HUES64 (cell line): ENCODE results near the gene RRM1. TPM values are rescaled to one million over a fixed set of nuclear protein-coding genes. Genes with fewer than 3 reads are reported as not detected.
"Not testable (repeated sequence)": the region's sequence is repeated elsewhere in the genome, so short reads cannot be mapped to it uniquely, and the experiment has no call there.

ENCODE experiments used
- H3K27ac ChIP-seq: 2 replicates; pipeline ENCODE4 v1.7.0; 2013; ENCODE audit warnings: low read depth, low read length, inconsistent platforms
- H3K27me3 ChIP-seq: 2 replicates; pipeline ENCODE4 v1.6.1; 2013; ENCODE audit warnings: mild to moderate bottlenecking, low read length; ENCODE audit not compliant: insufficient read depth
- H3K36me3 ChIP-seq: 2 replicates; pipeline ENCODE4 v1.6.1; 2013; ENCODE audit warnings: mild to moderate bottlenecking, low read length; ENCODE audit not compliant: insufficient read depth
- H3K4me1 ChIP-seq: 2 replicates; pipeline ENCODE4 v1.6.1; 2013; ENCODE audit warnings: mild to moderate bottlenecking, low read length, moderate library complexity; ENCODE audit not compliant: insufficient read depth
- H3K4me3 ChIP-seq: 2 replicates; pipeline ENCODE4 v1.5.1; 2013; ENCODE audit warnings: mild to moderate bottlenecking, low read length, moderate library complexity
- H3K9ac ChIP-seq: 2 replicates; pipeline ENCODE4 v1.6.1; 2013; ENCODE audit warnings: mild to moderate bottlenecking, low read depth, low read length
- H3K9me3 ChIP-seq: 2 replicates; pipeline ENCODE4 v1.6.1; 2013; ENCODE audit warnings: low read depth, low read length; ENCODE audit not compliant: insufficient read depth
- WGBS: fragments of 150-250, 120-280 bp; methylation state at CpG from one replicate; pipeline ENCODE4 v1.1.7; 2013; ENCODE audit warnings: missing lambda C conversion rate; 5-methylcytosine and 5-hydroxymethylcytosine counted together
- polyA plus RNA-seq, 2 experiments: library from polyadenylated mRNA; stranded (reverse); fragments of 50-300 nt; gene quantifications; one replicate each; pipeline ENCODE4 v1.2.3, GENCODE V29; 2013

The RRM1 gene
- 104 TPM for polyA plus RNA-seq (2013, experiment 1 of 2)
- polyA plus RNA-seq (2013, experiment 2 of 2): 113 TPM

DNA sequence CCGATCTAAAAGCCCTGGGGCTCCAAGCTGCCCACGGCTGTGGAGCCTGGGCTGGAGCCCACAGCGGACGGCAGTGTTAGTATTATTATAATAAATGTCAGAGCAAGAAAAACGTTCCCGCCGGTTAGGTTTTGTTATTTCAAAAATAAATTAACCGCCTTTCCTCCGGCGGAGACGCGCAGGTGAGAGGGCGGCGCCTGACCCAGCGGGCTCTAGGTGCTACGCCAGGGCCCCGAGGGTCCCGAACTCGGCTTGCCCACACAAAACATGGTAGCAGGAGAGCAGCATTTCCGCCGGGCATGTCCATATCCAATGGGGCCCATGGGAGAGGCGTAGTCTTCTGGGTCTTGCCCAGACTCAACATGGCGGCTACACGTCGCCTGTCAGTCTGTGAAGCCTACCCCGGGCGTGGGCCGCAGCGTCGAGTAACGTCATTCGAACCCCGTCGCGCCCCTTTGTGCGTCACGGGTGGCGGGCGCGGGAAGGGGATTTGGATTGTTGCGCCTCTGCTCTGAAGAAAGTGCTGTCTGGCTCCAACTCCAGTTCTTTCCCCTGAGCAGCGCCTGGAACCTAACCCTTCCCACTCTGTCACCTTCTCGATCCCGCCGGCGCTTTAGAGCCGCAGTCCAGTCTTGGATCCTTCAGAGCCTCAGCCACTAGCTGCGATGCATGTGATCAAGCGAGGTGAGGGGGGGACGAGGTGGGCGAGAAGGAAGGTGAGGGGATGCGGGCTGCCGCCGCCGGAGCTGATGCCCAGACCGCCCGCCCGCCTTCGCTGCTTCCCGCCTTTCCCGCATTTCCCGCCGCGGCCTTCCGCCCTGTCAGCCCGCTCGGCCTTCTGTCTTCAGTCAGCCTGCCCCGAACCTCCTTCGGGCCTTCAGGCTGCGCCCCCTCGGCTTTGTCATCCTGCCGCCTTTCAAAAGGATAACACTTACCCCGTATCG, at the start of gene RRM1:
TSS of gene RRM1 (plus strand) at position 452 of the 944 bp plus-strand sequence. CDS start at position 666, 214 bp downstream.
- Histone ChIP-seq H3K36me3 (no peaks in the 10 kb centered on the region; the same call in 1 of the 2 replicates), H3K4me3 (peak within 1 kb of the TSS; percentile 88), H3K9ac (peak within 1 kb of the TSS; percentile 92), H3K9me3 (no peaks in the 10 kb centered on the region), H3K27ac (peak within 1 kb of the TSS; percentile 93), H3K4me1 (0 out of 2 replicates have a peak, but pooled peaks cover 8% of the 10 kb centered on the region), H3K27me3 (no peaks in the 10 kb centered on the region)
- under 1% methylated on average over 74 of the region's 74 CpGs for WGBS

DNA sequence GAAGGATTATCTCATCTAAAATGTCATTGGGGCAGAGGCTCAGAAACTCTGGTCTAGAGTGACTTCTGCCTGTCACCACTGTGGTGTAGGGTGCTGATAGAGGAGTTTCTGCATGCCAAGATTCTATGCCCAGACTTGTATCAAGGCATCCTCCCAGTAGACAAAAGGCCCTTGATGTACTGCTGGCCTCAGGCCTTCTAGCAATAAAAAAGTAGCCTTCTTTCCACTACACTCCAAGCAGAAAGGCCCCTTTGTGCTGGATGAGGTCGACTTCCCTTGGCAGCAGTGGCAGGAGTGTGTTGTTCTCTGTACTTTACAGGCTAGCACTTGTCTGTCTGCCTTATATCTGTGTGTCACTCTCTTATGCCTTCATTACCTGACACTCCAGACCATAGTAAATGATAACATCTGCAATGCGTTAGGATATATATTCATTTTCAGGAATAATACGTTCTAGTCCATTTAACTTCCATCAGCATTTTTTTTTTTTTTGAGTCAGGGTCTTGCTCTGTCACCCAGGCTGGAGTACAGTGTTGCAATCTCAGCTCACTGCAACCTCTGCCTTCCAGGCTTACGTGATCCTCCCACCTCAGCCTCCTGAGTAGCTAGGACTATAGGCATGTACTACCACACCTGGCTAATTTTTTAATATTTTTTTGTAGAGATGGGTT, 49.5 kb upstream of the RRM1 start:
- H3K27ac ChIP-seq: no peak overlapping the region
- H3K36me3 ChIP-seq: no peaks in the 10 kb centered on the region
- no peaks in the 10 kb centered on the region for H3K27me3 ChIP-seq
- 72% methylated on average over 4 of the region's 4 CpGs for WGBS
- no peak overlapping the region for H3K4me3 ChIP-seq
- no peaks in the 10 kb centered on the region for H3K4me1 ChIP-seq
- H3K9me3 ChIP-seq: no peaks in the 10 kb centered on the region
- no peak overlapping the region for H3K9ac ChIP-seq

DNA sequence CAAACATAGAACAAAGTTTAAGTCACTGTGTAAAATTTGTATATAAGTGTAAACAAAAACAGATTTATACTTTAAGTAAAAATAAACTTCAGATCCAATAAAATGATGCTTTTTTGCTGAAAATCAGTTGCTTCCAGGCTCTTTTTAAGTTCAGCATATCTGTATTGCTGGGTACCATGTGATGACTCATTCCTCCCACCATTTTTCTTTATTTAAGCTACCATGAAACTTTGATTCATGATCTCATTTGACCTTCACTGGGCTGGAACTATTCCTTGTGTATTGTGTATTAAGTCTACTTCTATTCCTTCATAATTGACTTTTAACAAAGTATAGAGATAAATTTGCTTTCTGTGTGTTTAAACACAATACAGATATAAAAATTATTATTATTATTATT, 46.3 kb upstream of the RRM1 start:
- Histone ChIP-seq H3K9me3 (no peaks in the 10 kb centered on the region), H3K27me3 (no peaks in the 10 kb centered on the region), H3K9ac (no peak overlapping the region), H3K4me3 (no peak overlapping the region), H3K36me3 (no peaks in the 10 kb centered on the region), H3K4me1 (no peaks in the 10 kb centered on the region), H3K27ac (no peak overlapping the region)

DNA sequence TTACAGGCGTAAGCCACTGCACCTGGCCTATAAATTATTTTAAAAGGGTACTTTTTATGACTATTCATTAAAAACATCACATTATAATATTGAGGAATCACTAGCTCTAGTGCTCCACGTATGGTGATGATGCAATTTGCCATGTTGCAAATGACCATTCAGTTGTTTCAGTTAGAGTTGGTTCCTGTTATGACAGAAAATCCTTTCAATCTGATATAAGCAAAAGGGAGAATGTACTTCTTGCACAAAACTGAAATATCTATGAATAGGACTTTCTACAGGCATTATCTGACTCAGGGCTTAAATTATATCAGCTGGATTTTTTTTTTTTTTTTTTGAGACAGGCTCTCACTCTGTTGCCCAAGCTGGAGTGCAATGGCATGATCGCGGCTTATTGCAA, 45.6 kb upstream of the RRM1 start:
- WGBS: 100% methylated on average over 2 of the region's 4 CpGs
- Histone ChIP-seq H3K36me3 (no peaks in the 10 kb centered on the region), H3K9me3 (no peaks in the 10 kb centered on the region), H3K4me1 (no peaks in the 10 kb centered on the region), H3K27ac (no peak overlapping the region), H3K9ac (no peak overlapping the region), H3K27me3 (no peaks in the 10 kb centered on the region), H3K4me3 (no peak overlapping the region)

DNA sequence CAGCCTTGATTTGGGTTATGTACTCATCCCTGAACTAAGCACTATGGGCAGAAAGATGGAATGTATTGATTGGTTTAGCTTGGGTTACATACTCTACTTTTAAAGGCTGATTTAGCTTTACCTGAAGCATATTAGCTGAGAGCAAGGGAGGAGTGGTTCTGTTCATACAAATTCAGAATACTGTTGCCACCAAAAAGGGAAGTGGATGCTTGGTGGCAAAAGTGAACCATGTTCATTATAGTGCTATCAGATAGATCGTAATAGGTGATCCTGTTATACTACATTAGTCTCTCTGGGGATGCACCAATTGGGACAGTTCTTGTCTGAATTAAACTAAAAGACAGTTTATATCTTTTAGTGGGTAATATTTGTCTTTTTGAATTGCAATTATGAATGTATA, 44.5 kb upstream of the RRM1 start:
- Histone ChIP-seq H3K27me3 (no peaks in the 10 kb centered on the region), H3K4me1 (no peaks in the 10 kb centered on the region), H3K36me3 (no peaks in the 10 kb centered on the region), H3K27ac (no peak overlapping the region), H3K4me3 (no peak overlapping the region), H3K9me3 (no peaks in the 10 kb centered on the region), H3K9ac (no peak overlapping the region)
- WGBS: 100% methylated on average over 1 of the region's 1 CpG

DNA sequence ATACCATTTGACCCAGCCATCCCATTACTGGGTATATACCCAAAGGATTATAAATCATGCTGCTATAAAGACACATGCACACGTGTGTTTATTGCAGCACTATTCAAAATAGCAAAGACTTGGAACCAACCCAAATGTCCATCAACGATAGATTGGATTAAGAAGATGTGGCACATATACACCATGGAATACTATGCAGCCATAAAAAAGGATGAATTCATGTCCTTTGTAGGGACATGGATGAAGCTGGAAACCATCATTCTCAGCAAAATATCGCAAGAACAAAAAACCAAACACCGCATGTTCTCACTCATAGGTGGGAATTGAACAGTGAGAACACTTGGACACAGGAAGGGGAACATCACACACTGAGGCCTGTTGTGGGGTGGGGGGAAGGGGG, 41.4 kb upstream of the RRM1 start:
- H3K4me3 ChIP-seq, H3K27ac ChIP-seq, H3K27me3 ChIP-seq, H3K4me1 ChIP-seq, H3K9me3 ChIP-seq, H3K36me3 ChIP-seq, H3K9ac ChIP-seq: not testable (repeated sequence)
- WGBS: 96% methylated on average over 2 of the region's 4 CpGs

DNA sequence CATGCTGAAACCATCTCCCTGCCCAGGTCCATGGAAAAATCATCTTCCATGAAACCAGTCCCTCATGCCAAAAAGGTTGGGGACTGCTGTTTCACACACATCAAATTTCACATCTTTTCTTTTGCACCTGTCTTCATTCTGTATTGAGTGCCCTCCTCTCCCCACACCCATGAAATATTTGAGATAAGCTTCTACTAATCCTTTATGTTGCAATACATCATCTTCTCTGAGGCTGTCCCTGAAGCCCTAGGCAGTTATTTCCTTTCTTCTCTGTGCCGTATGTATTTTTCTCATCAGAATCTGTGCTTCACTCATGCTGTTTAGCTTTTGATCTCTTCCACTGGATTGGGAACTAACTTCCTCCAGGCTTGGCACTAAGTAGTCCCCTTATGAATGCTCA, 40.0 kb upstream of the RRM1 start:
- H3K9me3 ChIP-seq: no peaks in the 10 kb centered on the region
- H3K4me3 ChIP-seq: no peak overlapping the region
- 98% methylated on average over 1 of the region's 1 CpG for WGBS
- no peaks in the 10 kb centered on the region for H3K27me3 ChIP-seq
- H3K36me3 ChIP-seq: no peaks in the 10 kb centered on the region
- no peak overlapping the region for H3K27ac ChIP-seq
- H3K4me1 ChIP-seq: no peaks in the 10 kb centered on the region; the same call in 1 of the 2 replicates
- H3K9ac ChIP-seq: no peak overlapping the region

DNA sequence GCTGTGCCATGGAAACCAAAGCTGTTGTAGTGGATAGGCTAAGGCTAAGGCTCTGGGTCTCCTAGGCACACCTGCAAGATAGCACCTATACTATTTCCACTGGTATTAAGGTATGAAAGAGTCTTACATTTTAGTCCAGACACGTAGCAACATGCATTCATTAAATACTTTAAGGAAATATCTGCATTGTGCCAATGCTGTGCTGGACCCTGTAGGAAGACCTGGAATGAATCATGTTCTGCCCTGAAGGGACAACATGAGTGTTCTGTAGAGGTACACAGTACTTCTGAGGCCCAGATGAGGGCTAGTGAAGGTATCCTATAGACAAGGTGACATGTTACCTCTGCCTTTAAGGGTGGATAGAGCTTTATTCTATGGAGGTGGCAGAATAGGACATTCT, 35.2 kb upstream of the RRM1 start:
- no peaks in the 10 kb centered on the region for H3K27me3 ChIP-seq
- WGBS: no CpG with 5 or more reads among the region's 1 CpG
- no peaks in the 10 kb centered on the region for H3K36me3 ChIP-seq
- H3K27ac ChIP-seq: no peak overlapping the region
- H3K9ac ChIP-seq: no peak overlapping the region
- no peaks in the 10 kb centered on the region for H3K9me3 ChIP-seq
- H3K4me3 ChIP-seq: no peak overlapping the region
- H3K4me1 ChIP-seq: no peaks in the 10 kb centered on the region; the same call in 1 of the 2 replicates

DNA sequence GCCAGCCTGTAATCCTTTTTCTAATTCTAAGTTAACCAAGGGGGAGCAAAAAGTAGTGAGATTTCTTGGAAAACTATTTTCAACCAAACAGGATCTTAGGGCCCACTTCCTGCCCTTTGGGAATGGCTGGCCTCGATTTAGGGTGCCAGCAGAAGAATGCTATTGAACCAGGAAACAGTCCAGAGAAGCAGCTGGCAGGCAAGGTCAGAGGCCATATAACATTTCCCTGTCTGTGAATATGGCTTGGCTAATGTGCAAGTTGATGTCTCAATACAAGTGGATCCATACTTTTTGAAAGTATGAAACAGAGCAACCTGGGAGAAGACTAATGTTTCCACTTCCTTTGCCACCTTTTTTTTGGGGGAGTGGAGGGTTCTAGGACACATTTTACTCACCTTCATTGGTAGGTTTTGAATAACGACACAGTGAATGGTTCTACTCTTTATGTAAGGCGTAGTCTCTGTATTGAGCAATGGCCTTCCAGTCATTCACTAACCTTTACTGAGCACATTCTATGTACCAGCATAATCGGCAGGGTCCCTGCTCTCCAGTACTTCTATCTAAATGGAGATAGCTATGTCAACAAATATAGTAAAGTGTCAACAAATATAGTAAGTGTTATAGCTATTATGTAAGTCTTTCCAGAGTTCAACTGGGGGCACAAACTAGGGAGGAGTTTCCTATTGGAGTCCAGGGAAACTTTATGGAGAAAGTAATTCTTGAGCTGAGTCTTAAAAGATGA, 34.2 kb upstream of the RRM1 start:
- no peaks in the 10 kb centered on the region for H3K36me3 ChIP-seq
- WGBS: 94% methylated on average over 3 of the region's 4 CpGs

DNA sequence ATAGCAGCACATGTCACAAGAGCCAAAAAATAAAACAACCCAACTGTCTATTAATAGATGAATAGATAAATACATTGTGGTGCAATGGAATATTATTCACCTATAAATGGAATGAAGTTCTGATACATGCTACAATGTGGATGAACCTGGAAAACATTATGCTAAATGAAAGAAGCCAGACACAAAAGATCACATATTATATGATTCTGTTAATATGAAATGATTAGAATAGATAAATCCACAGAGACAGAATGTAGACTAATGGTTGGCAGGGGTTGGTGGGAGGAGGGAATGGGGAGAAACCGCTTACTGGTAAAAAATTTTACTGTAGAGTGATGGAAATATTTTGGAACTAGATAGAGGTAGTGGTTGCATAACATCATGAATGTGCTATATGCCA, 32.9 kb upstream of the RRM1 start:
- no peak overlapping the region for H3K9ac ChIP-seq
- peaks cover 4% of the 10 kb centered on the region; the same call in 1 of the 2 replicates for H3K4me1 ChIP-seq
- no peaks in the 10 kb centered on the region for H3K9me3 ChIP-seq
- no peak overlapping the region for H3K27ac ChIP-seq
- H3K4me3 ChIP-seq: no peak overlapping the region
- WGBS: 86% methylated on average over 1 of the region's 1 CpG
- no peaks in the 10 kb centered on the region for H3K36me3 ChIP-seq
- H3K27me3 ChIP-seq: no peaks in the 10 kb centered on the region

More for the DNA sequence above, 34.2 kb upstream of the RRM1 start:
- Histone ChIP-seq H3K4me3 (no peak overlapping the region), H3K27me3 (no peaks in the 10 kb centered on the region), H3K27ac (no peak overlapping the region), H3K4me1 (no peaks in the 10 kb centered on the region; the same call in 1 of the 2 replicates), H3K9ac (no peak overlapping the region), H3K9me3 (no peaks in the 10 kb centered on the region)

DNA sequence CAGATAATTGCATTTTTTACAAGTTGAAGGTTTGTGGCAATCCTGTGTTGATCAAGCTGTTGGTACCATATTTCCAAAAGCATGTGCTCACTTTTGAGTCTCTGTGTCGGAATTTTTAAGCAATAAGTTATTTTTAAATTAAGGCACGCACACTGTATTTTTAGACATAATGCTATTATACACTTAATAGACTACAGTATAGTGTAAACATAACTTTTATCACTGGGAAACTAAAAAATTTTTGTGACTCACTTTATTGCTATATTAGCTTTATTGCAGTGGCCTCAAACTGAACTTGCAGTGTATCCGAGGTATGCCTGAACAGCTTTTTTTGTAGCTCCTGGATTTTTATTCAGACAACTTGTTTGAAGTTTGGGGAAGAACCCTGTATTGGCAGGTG, 31.3 kb upstream of the RRM1 start:
- H3K9me3 ChIP-seq: no peaks in the 10 kb centered on the region
- no peaks in the 10 kb centered on the region for H3K27me3 ChIP-seq
- H3K4me1 ChIP-seq: 0 out of 2 replicates have a peak, but pooled peaks cover 4% of the 10 kb centered on the region
- no peaks in the 10 kb centered on the region for H3K36me3 ChIP-seq
- no peak overlapping the region for H3K27ac ChIP-seq
- 89% methylated on average over 2 of the region's 3 CpGs for WGBS
- no peak overlapping the region for H3K4me3 ChIP-seq
- H3K9ac ChIP-seq: no peak overlapping the region
